MCF 10A (cell line): ENCODE data around the gene NOP14. TPM values are rescaled to one million over a fixed set of nuclear protein-coding genes. Genes with fewer than 3 reads are reported as not detected.

Experiments used
- BruUV-seq: library from RNA; stranded (reverse); fragments of 400-500 nt; replicated peaks from 2 replicates; lab custom pipeline; 2021; lab: Mats Ljungman, UMichigan
- CTCF ChIA-PET: fragments of 300-600 bp; sonication (Branson Sonifier 250); formaldehyde crosslinking; extraction: SDS; loops from one replicate; lab custom pipeline; 2021; ENCODE audit warnings: antibody characterized with exemption, inconsistent platforms; lab: Yijun Ruan, JAX
- POLR2A ChIA-PET: fragments of 300-600, 350-650 bp; sonication (Branson Sonifier 250); formaldehyde crosslinking; extraction: SDS; loops from one replicate; lab custom pipeline; 2020; ENCODE audit warnings: antibody characterized with exemption, inconsistent platforms; lab: Yijun Ruan, JAX
- DNase-seq: peaks from one replicate; pipeline ENCODE4 v3.0.0-alpha.2; 2018; ENCODE audit not compliant: unreplicated experiment
- H3K27ac Mint-ChIP-seq: one replicate; pipeline ENCODE4 v1.8.0; 2022; ENCODE audit warnings: mild to moderate bottlenecking, low read depth, mixed read lengths; ENCODE audit not compliant: unreplicated experiment
- H3K27me3 Mint-ChIP-seq: one replicate; pipeline ENCODE4 v1.8.0; 2022; ENCODE audit warnings: mixed read lengths; ENCODE audit not compliant: insufficient read depth, unreplicated experiment
- H3K36me3 Mint-ChIP-seq: one replicate; pipeline ENCODE4 v1.8.0; 2022; ENCODE audit warnings: mild to moderate bottlenecking, moderate library complexity, mixed read lengths; ENCODE audit not compliant: insufficient read depth, unreplicated experiment
- H3K4me1 Mint-ChIP-seq: one replicate; pipeline ENCODE4 v1.8.0; 2022; ENCODE audit warnings: mixed read lengths; ENCODE audit not compliant: insufficient read depth, unreplicated experiment
- H3K4me3 Mint-ChIP-seq: one replicate; pipeline ENCODE4 v1.8.0; 2022; ENCODE audit warnings: mild to moderate bottlenecking, moderate library complexity, mixed read lengths; ENCODE audit not compliant: unreplicated experiment
- H3K9me3 Mint-ChIP-seq: one replicate; pipeline ENCODE4 v1.8.0; 2022; ENCODE audit warnings: mixed read lengths; ENCODE audit not compliant: unreplicated experiment
- CTCF ChIP-seq: fragments of 200-600 bp; IDR thresholded peaks from one replicate; pipeline ENCODE4 v1.8.0; 2022; ENCODE audit warnings: antibody characterized with exemption, mild to moderate bottlenecking; ENCODE audit not compliant: unreplicated experiment
- intact Hi-C: fragments of 100-400 bp; cut with micrococcal nuclease; formaldehyde crosslinking; loops from 2 replicates; pipeline ENCODE4 v1.14.1; 2022
- total RNA-seq: library from RNA; stranded (reverse); gene quantifications from 2 replicates; pipeline ENCODE4 v1.2.3, GENCODE V29; 2022

NOP14 gene
- total RNA-seq, 1 experiment from 2014 or later: 65.6 TPM

GRCh38 chr4:2944586-2945526 lies 18.4 kb downstream of the NOP14 start:
- ChIA-PET CTCF (interaction anchor here (0.7 to 1.8 kb wide), 5 partner anchors 10 to 93 kb away, joined by 3 to 8 read pairs (median 4); no protein-coding TSS in a partner anchor), POLR2A (interaction anchor here (1.3 to 2.1 kb wide), 3 partner anchors 9 to 17 kb away, joined by 5 to 12 read pairs (median 6); no protein-coding TSS in a partner anchor)
- Mint-ChIP-seq H3K4me3 (no peak overlapping the region), H3K27me3 (no peaks in the 10 kb centered on the region), H3K4me1 (peaks cover 7% of the 10 kb centered on the region), H3K36me3 (peaks cover 98% of the 10 kb centered on the region), H3K9me3 (no peaks in the 10 kb centered on the region), H3K27ac (no peak overlapping the region)
- intact Hi-C loops: no loop called here
- no peak for TF ChIP-seq CTCF
- no peak for DNase-seq
- BruUV-seq: no TSS peak

GRCh38 chr4:2944091-2944482 lies 19.1 kb downstream of the NOP14 start:
- intact Hi-C loops: no loop called here
- no peak overlapping the region for H3K27ac Mint-ChIP-seq
- H3K4me1 Mint-ChIP-seq: peaks cover 8% of the 10 kb centered on the region
- ChIA-PET CTCF (interaction anchor here (0.7 to 1.8 kb wide), 4 partner anchors 10 to 94 kb away, joined by 4 to 8 read pairs (median 4); no protein-coding TSS in a partner anchor), POLR2A (interaction anchor here (1.7 to 2.1 kb wide), 2 partner anchors 8 to 14 kb away, joined by 5 to 12 read pairs; no protein-coding TSS in a partner anchor)
- no peaks in the 10 kb centered on the region for H3K27me3 Mint-ChIP-seq
- no peaks in the 10 kb centered on the region for H3K9me3 Mint-ChIP-seq
- TF ChIP-seq CTCF: no peak
- no peak overlapping the region for H3K4me3 Mint-ChIP-seq
- DNase-seq: no peak
- H3K36me3 Mint-ChIP-seq: peaks cover 98% of the 10 kb centered on the region
- no TSS peak for BruUV-seq

- POLR2A ChIA-PET: interaction anchor here (1.7 to 2.1 kb wide), 2 partner anchors 8 to 14 kb away, joined by 5 to 12 read pairs; no protein-coding TSS in a partner anchor
- intact Hi-C loops: no loop called here
- no peak overlapping the region for H3K4me3 Mint-ChIP-seq
- no peak for TF ChIP-seq CTCF
- no peak for DNase-seq
- no peaks in the 10 kb centered on the region for H3K9me3 Mint-ChIP-seq
- H3K36me3 Mint-ChIP-seq: peaks cover 98% of the 10 kb centered on the region
- no peak overlapping the region for H3K27ac Mint-ChIP-seq
- H3K4me1 Mint-ChIP-seq: peaks cover 14% of the 10 kb centered on the region
- CTCF ChIA-PET: interaction anchor here (0.6 kb wide), 1 partner anchor 393 kb away, joined by 3 read pairs; no protein-coding TSS in a partner anchor
- no peaks in the 10 kb centered on the region for H3K27me3 Mint-ChIP-seq
- BruUV-seq: no TSS peak
Observed at GRCh38 chr4:2943364-2944090, 19.7 kb downstream of the NOP14 start.
